SK-N-SH (cell line): Measurements from ENCODE around the gene TBL1X.

ENCODE experiments used
- CHD2 ChIP-seq: fragments of 150-350 bp; IDR thresholded peaks from 2 replicates; pipeline ENCODE4 v1.6.1; 2018; ENCODE audit warnings: low read length; ENCODE audit not compliant: partially characterized antibody
- RAD21 ChIP-seq: IDR thresholded peaks from 2 replicates; pipeline ENCODE4 v1.6.1; 2012; ENCODE audit warnings: mild to moderate bottlenecking, low read length
- RFX5 ChIP-seq: IDR thresholded peaks from 2 replicates; pipeline ENCODE4 v1.6.1; 2012; ENCODE audit warnings: mild to moderate bottlenecking, improper control_type of control experiment, low read length
- SMC3 ChIP-seq: IDR thresholded peaks from 2 replicates; pipeline ENCODE4 v1.6.1; 2012; ENCODE audit warnings: low read depth, low read length, improper control_type of control experiment
- TCF12 ChIP-seq: IDR thresholded peaks from 2 replicates; pipeline ENCODE4 v1.4.0; 2012
- TF ChIP-seq, protein P1 (sequence below): fragments of 200-600 bp; sonication (generic); IDR thresholded peaks from 2 replicates; pipeline ENCODE4 v1.6.1; 2017; ENCODE audit warnings: antibody characterized with exemption, mild to moderate bottlenecking, moderate library complexity
- TF ChIP-seq, protein P2 (sequence below): fragments of 150-350 bp; IDR thresholded peaks from 2 replicates; pipeline ENCODE4 v1.6.1; 2017; ENCODE audit warnings: antibody characterized with exemption, low read length, low read depth, borderline replicate concordance

DNA sequence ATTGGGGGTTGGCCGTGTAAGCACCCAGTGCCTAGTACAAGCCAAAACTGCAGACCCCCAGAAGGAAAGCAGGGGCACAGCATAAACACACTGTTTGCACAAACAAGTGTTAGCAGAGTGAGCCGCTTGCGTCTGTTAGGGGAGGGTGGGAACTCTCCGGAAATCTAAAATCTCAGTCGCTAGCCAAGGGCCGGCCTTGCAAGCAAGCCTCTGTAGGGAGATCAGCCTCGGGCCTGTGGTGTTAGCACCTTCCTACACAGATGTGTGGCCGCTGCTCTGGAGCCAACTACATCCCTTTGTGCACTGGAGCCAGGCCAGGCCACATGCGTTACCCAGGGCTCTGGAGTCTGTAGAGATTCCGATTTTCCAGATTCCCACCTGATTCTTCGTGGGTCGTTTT is 233.7 kb downstream of the TBL1X start:
- TF ChIP-seq TCF12 (no peak), CHD2 (no peak), RFX5 (no peak), RAD21 (no peak), SMC3 (no peak)
- TF ChIP-seq, protein P1, sequence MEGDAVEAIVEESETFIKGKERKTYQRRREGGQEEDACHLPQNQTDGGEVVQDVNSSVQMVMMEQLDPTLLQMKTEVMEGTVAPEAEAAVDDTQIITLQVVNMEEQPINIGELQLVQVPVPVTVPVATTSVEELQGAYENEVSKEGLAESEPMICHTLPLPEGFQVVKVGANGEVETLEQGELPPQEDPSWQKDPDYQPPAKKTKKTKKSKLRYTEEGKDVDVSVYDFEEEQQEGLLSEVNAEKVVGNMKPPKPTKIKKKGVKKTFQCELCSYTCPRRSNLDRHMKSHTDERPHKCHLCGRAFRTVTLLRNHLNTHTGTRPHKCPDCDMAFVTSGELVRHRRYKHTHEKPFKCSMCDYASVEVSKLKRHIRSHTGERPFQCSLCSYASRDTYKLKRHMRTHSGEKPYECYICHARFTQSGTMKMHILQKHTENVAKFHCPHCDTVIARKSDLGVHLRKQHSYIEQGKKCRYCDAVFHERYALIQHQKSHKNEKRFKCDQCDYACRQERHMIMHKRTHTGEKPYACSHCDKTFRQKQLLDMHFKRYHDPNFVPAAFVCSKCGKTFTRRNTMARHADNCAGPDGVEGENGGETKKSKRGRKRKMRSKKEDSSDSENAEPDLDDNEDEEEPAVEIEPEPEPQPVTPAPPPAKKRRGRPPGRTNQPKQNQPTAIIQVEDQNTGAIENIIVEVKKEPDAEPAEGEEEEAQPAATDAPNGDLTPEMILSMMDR = no peak
- TF ChIP-seq, protein P2, sequence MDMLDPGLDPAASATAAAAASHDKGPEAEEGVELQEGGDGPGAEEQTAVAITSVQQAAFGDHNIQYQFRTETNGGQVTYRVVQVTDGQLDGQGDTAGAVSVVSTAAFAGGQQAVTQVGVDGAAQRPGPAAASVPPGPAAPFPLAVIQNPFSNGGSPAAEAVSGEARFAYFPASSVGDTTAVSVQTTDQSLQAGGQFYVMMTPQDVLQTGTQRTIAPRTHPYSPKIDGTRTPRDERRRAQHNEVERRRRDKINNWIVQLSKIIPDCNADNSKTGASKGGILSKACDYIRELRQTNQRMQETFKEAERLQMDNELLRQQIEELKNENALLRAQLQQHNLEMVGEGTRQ = no peak
